Activated naive CD4-positive, alpha-beta T cell (primary cell): Measurements from ENCODE around the gene CCNJ.

ENCODE experiments used
- DNase-seq, 4 experiments: peaks; one replicate each; lab custom pipeline; 2025; lab: John Stamatoyannopoulos, UW

The CCNJ gene

GRCh38 chr10:96056787-96057186 lies 13.4 kb downstream of the CCNJ start:
- DNase-seq = no peak

- no peak for DNase-seq
These were observed 17.8 kb downstream of the CCNJ start for GRCh38 chr10:96061232-96061631.

DNA sequence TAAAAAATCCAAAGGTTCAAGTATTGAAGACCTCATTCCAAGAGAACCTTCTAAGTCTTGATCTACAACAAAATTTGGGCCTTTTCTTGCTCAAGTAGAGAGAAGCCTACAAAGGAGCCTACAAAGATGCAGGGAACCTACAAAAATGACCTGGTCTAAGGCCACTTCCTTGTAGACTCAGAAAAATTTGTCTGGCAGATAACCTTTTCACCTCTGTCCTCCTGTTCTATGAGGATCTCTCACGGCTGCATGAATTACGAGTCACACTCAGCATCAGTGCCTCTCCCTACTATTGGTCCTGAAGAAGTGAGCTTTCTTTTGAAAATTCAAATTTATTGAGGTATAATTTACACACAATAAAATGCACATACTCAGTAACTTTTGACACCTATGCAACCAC lies 29.3 kb downstream of the CCNJ start:
- no peak for DNase-seq

- DNase-seq = no peak
These were observed 30.3 kb downstream of the CCNJ start for GRCh38 chr10:96073722-96074121.

DNA sequence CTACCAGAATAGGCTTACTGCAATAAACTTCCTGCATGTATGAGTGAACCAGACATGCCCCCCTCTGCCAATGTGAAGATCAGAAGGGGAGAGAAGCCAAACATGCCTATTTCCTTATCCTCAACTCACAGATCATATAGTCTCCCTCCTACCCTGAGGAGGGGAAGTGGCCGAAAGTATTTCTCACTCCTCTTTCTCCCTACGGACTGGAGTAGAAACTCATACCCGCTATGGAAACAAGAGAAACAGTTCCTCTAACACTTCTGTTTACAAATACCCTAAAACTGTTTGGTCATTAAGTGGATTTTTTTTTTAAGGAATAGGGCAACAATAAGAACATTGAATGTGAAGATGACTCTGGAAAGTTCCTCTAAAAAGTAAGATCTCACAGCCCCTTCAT lies 31.4 kb downstream of the CCNJ start:
- no peak for DNase-seq

- no peak for DNase-seq
These were observed 32.6 kb downstream of the CCNJ start for GRCh38 chr10:96075977-96076376.

DNA sequence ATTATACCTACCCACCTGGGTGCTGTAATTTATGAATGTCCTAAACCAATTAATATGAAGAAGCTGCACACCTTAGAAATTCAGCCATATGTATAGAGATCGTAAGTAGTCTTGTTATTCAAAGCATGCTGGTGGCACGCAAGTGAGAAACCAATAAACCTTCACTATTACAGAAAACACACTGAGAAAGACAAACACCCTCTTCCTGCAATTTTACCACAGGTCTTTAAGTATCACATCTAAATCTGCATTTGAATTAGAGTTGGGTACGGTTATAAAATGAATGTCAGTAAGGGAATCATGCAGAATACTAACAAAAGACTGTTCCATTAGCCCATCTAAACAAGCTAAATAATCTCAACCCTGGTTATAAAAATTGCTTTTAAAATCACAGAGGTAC lies 33.8 kb downstream of the CCNJ start:
- DNase-seq = no peak

DNA sequence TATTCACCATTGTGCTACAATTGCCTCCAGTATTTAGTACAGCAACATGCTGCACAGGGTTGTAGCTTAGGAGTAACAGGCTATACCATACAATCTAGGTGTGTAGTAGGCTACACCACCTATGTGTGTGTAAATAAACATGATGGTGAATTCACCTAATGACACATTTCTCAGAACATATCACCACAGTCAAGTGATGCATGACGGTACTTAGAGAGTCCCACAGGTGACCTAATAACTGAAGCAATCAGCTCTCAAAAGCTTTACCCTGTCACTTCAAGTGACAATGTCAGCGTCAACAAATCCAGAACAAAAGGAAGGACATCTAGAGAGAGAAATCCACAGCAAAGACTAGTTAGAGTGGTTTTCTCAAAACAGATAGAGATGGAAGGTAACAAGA lies 38.8 kb downstream of the CCNJ start:
- DNase-seq = no peak

- no peak for DNase-seq
These were observed 39.4 kb downstream of the CCNJ start for GRCh38 chr10:96082748-96083147.

DNA sequence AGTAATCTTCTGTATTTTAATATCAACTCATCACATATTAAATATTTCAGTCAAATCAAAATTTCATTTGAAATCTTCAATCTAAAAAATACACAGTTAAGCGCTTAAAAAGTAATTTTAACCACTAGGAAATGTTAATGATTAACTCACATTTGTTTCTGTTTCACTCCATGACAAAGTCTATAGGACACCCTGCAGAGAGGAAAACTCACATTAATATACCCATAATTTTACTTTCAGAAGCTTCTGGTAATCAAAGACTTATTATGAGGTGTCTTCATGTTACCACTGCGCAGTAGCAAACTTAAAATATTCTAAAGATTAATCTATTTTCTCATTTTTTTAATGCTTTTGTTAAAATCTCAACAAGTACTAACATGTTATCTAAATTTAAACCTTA lies 45.7 kb downstream of the CCNJ start:
- no peak for DNase-seq

- DNase-seq = peak; percentile 71 to 89 (median 81)
These were observed 46.5 kb downstream of the CCNJ start for GRCh38 chr10:96089670-96090462.

DNA sequence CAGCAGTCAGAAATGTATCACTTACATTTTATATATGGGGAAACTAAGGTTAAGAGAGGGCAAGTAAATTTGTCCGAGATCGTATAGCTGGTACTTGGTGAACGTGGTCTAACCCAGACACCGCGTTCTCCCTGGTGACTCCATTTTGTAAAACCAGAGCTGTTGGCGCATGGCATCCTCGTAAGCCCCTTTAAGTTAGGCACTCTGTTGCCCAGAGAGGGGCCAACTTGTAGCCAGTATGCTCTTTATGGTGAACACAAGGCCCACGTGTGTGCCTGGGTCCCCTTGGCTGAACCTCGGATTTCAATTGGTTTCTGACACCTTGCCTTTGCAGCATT lies 47.0 kb downstream of the CCNJ start:
- DNase-seq = no peak

DNA sequence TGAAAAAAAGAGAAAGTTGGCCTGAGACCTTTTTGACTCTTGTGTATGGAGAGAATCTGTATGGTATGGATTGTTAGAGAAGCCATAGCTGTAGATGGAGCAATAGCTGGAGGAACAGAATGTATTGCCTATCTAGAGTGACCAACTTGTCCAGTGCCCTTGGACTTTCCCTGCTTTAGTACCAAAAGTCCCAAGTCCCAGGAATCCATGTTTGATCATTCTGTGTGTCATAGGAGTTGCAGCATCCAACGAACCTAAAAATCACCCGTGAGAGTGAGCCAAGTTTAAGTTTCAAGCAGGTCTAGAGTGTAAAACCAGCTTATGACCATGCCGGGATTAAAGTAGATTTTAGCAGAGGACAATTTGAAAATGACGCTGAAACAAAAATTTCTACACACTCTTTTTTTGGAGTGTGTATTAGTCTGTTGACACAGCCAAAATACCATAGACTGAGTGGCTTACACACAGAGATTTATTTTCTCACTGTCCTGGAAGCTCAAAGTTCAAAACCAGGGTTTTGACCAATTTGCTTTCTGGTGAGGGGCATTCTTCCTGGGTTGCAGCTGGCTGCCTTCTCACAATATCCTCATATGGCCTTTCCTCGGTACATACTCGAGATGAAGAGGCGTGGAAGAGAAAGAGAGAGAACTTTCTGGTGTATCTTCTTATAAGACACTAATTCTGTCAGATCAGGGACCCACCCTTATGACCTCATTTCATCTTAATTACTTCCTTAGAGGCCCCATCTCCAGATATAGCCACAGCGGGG lies 49.8 kb downstream of the CCNJ start:
- DNase-seq = no peak

GRCh38 chr10:96093948-96094347 lies 50.6 kb downstream of the CCNJ start:
- DNase-seq = no peak

DNA sequence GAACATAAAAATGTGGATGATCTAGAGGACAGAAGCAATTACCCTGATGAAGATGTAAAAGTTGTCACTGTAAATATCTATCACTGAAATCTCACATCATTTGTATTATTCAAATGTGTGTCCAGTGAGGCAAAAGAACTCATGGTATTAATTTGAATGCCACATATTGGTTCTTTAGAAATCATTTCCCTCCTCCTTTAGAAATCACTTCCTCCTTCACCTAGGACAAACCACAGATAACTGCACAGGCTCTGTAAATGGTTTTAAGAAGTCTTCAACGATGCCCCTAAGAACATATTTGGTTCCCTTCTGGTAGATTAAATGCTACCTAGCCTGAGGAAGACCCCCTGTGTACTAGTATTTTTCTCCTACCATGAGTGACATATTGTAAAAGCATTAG lies 53.6 kb downstream of the CCNJ start:
- DNase-seq = no peak

DNA sequence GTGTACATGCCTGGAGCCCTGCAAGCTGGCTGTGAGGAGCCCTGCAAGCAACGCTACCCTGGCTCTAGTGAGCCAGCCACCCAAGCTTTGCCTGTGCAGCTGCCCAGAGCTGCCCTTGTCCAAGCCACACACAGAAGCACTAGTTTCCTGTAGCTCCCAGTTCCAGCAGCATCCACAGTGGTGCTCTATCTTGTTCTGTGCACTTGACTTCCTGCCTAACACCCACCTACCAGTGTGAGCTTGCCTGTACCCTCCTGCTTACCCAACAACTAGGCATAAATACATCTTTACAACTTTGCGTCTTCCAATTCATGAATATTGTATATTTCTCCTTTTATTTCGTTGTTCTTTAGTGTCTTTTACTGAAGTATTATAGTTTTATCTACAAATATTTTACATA lies 54.5 kb downstream of the CCNJ start:
- no peak for DNase-seq

- DNase-seq = no peak
These were observed 64.2 kb downstream of the CCNJ start for GRCh38 chr10:96107623-96108038.
